GM15510 (cell line): ENCODE data around the gene CHD1.

Experiments
- POLR2A ChIP-seq: IDR thresholded peaks from 3 replicates; pipeline ENCODE4 v1.6.1; 2011; ENCODE audit warnings: borderline replicate concordance; ENCODE audit not compliant: insufficient read length; ENCODE audit errors: extremely low read depth

Gene CHD1

GRCh38 chr5:98940581-98940980, 11.8 kb upstream of the CHD1 start:
- TF ChIP-seq POLR2A = no peak

- no peak for TF ChIP-seq POLR2A
Observed at GRCh38 chr5:98938464-98938863, 9.7 kb upstream of the CHD1 start.

GRCh38 chr5:98936948-98937715, 8.3 kb upstream of the CHD1 start:
- TF ChIP-seq POLR2A = no peak

GRCh38 chr5:98935206-98935605, 6.4 kb upstream of the CHD1 start:
- no peak for TF ChIP-seq POLR2A

- TF ChIP-seq POLR2A = no peak
Observed at GRCh38 chr5:98934546-98934945, 5.7 kb upstream of the CHD1 start.

- no peak for TF ChIP-seq POLR2A
Observed at GRCh38 chr5:98933445-98934072, 4.8 kb upstream of the CHD1 start.

- TF ChIP-seq POLR2A = no peak
Observed at GRCh38 chr5:98930972-98931762, 2.4 kb upstream of the CHD1 start.

- peak; percentile 10 for TF ChIP-seq POLR2A
Observed at GRCh38 chr5:98929710-98930298, 997 bp upstream of the CHD1 start.

- TF ChIP-seq POLR2A = no peak
Observed at GRCh38 chr5:98927989-98928872, 576 bp downstream of the CHD1 start.

GRCh38 chr5:98927242-98927988, 1.4 kb downstream of the CHD1 start:
- TF ChIP-seq POLR2A = peak; percentile 52

GRCh38 chr5:98923966-98924365, 4.8 kb downstream of the CHD1 start:
- TF ChIP-seq POLR2A = no peak

GRCh38 chr5:98921947-98922505, 6.8 kb downstream of the CHD1 start:
- TF ChIP-seq POLR2A = no peak

- TF ChIP-seq POLR2A = no peak
Observed at GRCh38 chr5:98917433-98917832, 11.4 kb downstream of the CHD1 start.
